CD8-positive, alpha-beta memory T cell (primary cell): ENCODE measurements around the gene RARB. TPM values are rescaled to one million over a fixed set of nuclear protein-coding genes. Genes with fewer than 3 reads are reported as not detected.

Source experiments
- CTCF ChIA-PET: fragments of 350-600 bp; sonication (Branson Sonifier 250); formaldehyde crosslinking; loops from one replicate; lab custom pipeline; 2021; ENCODE audit warnings: antibody characterized with exemption; lab: Charles Lee
- POLR2A ChIA-PET: fragments of 350-600 bp; sonication (Branson Sonifier 250); formaldehyde crosslinking; loops from one replicate; lab custom pipeline; 2021; ENCODE audit warnings: antibody characterized with exemption; lab: Charles Lee
- DNase-seq, 5 donors: peaks; one replicate each; pipeline versions ENCODE4 v3.0.0 to v3.0.0-alpha.2; 2020 to 2022; ENCODE audit warnings: mixed read lengths in 1 of 5
- H3K27ac ChIP-seq: one replicate; pipeline ENCODE4 v1.7.0; 2013; ENCODE audit warnings: low read depth, mild to moderate bottlenecking, low read length, moderate library complexity
- H3K27me3 ChIP-seq: 2 replicates; pipeline ENCODE4 v1.7.0; 2013; ENCODE audit warnings: low read length, mild to moderate bottlenecking; ENCODE audit not compliant: insufficient read depth, poor library complexity, severe bottlenecking
- H3K36me3 ChIP-seq: 2 replicates; pipeline ENCODE4 v1.7.0; 2013; ENCODE audit warnings: mild to moderate bottlenecking, low read length, moderate library complexity; ENCODE audit not compliant: insufficient read depth
- H3K4me1 ChIP-seq: 2 replicates; pipeline ENCODE4 v1.7.0; 2013; ENCODE audit warnings: mild to moderate bottlenecking, low read length, moderate library complexity; ENCODE audit not compliant: insufficient read depth
- H3K4me3 ChIP-seq: 2 replicates; pipeline ENCODE4 v1.7.0; 2013; ENCODE audit warnings: mild to moderate bottlenecking, low read length
- H3K9me3 ChIP-seq: 2 replicates; pipeline ENCODE4 v1.7.0; 2013; ENCODE audit warnings: mild to moderate bottlenecking, low read length
- H3K27ac Mint-ChIP-seq, 8 donors: one replicate each; pipeline ENCODE4 v1.8.0; 2020 to 2021; ENCODE audit warnings: mixed read lengths in 8 of 8, mild to moderate bottlenecking in 6 of 8, inconsistent platforms in 3 of 8, moderate library complexity in 3 of 8
- H3K27me3 Mint-ChIP-seq, 2 donors: one replicate each; pipeline ENCODE4 v1.8.0; 2020 to 2021; ENCODE audit warnings: mixed read lengths in 2 of 2, mild to moderate bottlenecking in 1 of 2, moderate library complexity in 1 of 2
- H3K36me3 Mint-ChIP-seq, 3 donors: one replicate each; pipeline ENCODE4 v1.8.0; 2020 to 2021; ENCODE audit warnings: mixed read lengths in 3 of 3, inconsistent platforms in 1 of 3, mild to moderate bottlenecking in 1 of 3
- H3K4me1 Mint-ChIP-seq, 3 donors: one replicate each; pipeline ENCODE4 v1.8.0; 2020 to 2021; ENCODE audit warnings: mixed read lengths in 3 of 3, inconsistent platforms in 1 of 3, mild to moderate bottlenecking in 1 of 3
- H3K4me3 Mint-ChIP-seq, 7 donors: one replicate each; pipeline ENCODE4 v1.8.0; 2020 to 2021; ENCODE audit warnings: mixed read lengths in 7 of 7, mild to moderate bottlenecking in 6 of 7, moderate library complexity in 4 of 7, inconsistent platforms in 2 of 7
- H3K9me3 Mint-ChIP-seq, 5 donors: one replicate each; pipeline ENCODE4 v1.8.0; 2020 to 2022; ENCODE audit warnings: mixed read lengths in 5 of 5, mild to moderate bottlenecking in 3 of 5, moderate library complexity in 2 of 5, inconsistent platforms in 1 of 5
- polyA plus RNA-seq: library from polyadenylated mRNA; unstranded; fragments of 300-500 nt; fragmentation: Illumina TruSeq; gene quantifications from one replicate; pipeline ENCODE4 v1.2.3, GENCODE V29; 2021
- total RNA-seq, 2 experiments: library from RNA; stranded (reverse); gene quantifications; one replicate each; pipeline ENCODE4 v1.2.3, GENCODE V29; 2021

The RARB gene
- total and polyA plus RNA-seq, 3 experiments from 2014 or later, result not detected

DNA sequence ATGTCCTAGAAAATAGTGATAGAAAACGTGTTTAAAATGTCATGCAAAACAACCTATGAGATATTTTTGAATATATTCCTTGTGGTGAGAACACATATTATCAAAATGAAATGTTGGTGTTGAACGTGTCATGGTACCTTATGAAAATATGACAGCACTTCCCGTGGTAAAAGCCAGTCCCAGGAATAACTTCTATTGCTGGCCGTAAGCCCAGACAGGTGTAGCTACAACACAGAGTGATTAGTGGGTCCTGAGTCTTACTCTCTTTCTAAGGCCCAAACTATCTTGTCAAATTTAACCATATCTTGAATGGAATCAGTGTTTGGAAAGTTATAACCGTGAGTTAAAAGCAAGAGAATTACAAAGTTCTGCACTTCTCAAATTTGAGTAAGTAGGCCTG lies 24.1 kb downstream of the RARB start:
- POLR2A ChIA-PET, result no interaction called here
- H3K27ac ChIP-seq, result no peak overlapping the region
- Mint-ChIP-seq H3K4me1 (no peaks in the 10 kb centered on the region), H3K27ac (no peak overlapping the region), H3K9me3 (peaks cover 0 to 3% (median 0%) of the 10 kb centered on the region in 5 donors), H3K27me3 (peaks cover 0 to 5% of the 10 kb centered on the region in 2 donors), H3K4me3 (no peak overlapping the region), H3K36me3 (no peaks in the 10 kb centered on the region)
- no peaks in the 10 kb centered on the region for H3K4me1 ChIP-seq
- no peaks in the 10 kb centered on the region for H3K9me3 ChIP-seq
- no peaks in the 10 kb centered on the region for H3K36me3 ChIP-seq
- no peak for DNase-seq
- no peak overlapping the region for H3K4me3 ChIP-seq
- CTCF ChIA-PET, result interaction anchor here (0.8 kb wide), 1 partner anchor 11 kb away, joined by 3 read pairs; no protein-coding TSS in a partner anchor
- H3K27me3 ChIP-seq, result no peaks in the 10 kb centered on the region

- peaks cover 0 to 5% of the 10 kb centered on the region in 2 donors for H3K27me3 Mint-ChIP-seq
- H3K9me3 Mint-ChIP-seq, result peaks cover 0 to 3% (median 0%) of the 10 kb centered on the region in 5 donors
- ChIA-PET CTCF (no interaction called here), POLR2A (no interaction called here)
- no peak overlapping the region for H3K4me3 Mint-ChIP-seq
- Histone ChIP-seq H3K9me3 (no peaks in the 10 kb centered on the region), H3K27ac (no peak overlapping the region), H3K27me3 (no peaks in the 10 kb centered on the region), H3K4me3 (no peak overlapping the region), H3K4me1 (no peaks in the 10 kb centered on the region), H3K36me3 (no peaks in the 10 kb centered on the region)
- no peaks in the 10 kb centered on the region for H3K4me1 Mint-ChIP-seq
- no peaks in the 10 kb centered on the region for H3K36me3 Mint-ChIP-seq
- no peak overlapping the region for H3K27ac Mint-ChIP-seq
- no peak for DNase-seq
Measured at GRCh38 chr3:25452740-25453139, 24.7 kb downstream of the RARB start.

- Histone ChIP-seq H3K36me3 (no peaks in the 10 kb centered on the region), H3K4me3 (no peak overlapping the region), H3K4me1 (no peaks in the 10 kb centered on the region), H3K27ac (no peak overlapping the region), H3K27me3 (no peaks in the 10 kb centered on the region), H3K9me3 (no peaks in the 10 kb centered on the region)
- H3K36me3 Mint-ChIP-seq, result no peaks in the 10 kb centered on the region
- no peak for DNase-seq
- H3K27ac Mint-ChIP-seq, result no peak overlapping the region
- H3K4me3 Mint-ChIP-seq, result no peak overlapping the region
- H3K4me1 Mint-ChIP-seq, result no peaks in the 10 kb centered on the region
- peaks cover 0 to 3% of the 10 kb centered on the region in 2 donors for H3K27me3 Mint-ChIP-seq
- CTCF ChIA-PET, result no interaction called here
- peaks cover 0 to 3% (median 0%) of the 10 kb centered on the region in 5 donors for H3K9me3 Mint-ChIP-seq
- POLR2A ChIA-PET, result no interaction called here
Measured at GRCh38 chr3:25453619-25454004, 25.5 kb downstream of the RARB start.

- Histone ChIP-seq H3K36me3 (no peaks in the 10 kb centered on the region), H3K27me3 (no peaks in the 10 kb centered on the region), H3K9me3 (no peaks in the 10 kb centered on the region), H3K4me3 (no peak overlapping the region), H3K4me1 (no peaks in the 10 kb centered on the region), H3K27ac (no peak overlapping the region)
- peaks cover 0 to 3% of the 10 kb centered on the region in 2 donors for H3K27me3 Mint-ChIP-seq
- no peak for DNase-seq
- H3K27ac Mint-ChIP-seq, result no peak overlapping the region
- CTCF ChIA-PET, result interaction anchor here (1.3 kb wide), 1 partner anchor 11 kb away, joined by 4 read pairs; no protein-coding TSS in a partner anchor
- no peaks in the 10 kb centered on the region for H3K4me1 Mint-ChIP-seq
- H3K9me3 Mint-ChIP-seq, result peaks cover 0 to 3% (median 0%) of the 10 kb centered on the region in 5 donors
- no peak overlapping the region for H3K4me3 Mint-ChIP-seq
- H3K36me3 Mint-ChIP-seq, result no peaks in the 10 kb centered on the region
- POLR2A ChIA-PET, result no interaction called here
Measured at GRCh38 chr3:25454005-25454927, 26.2 kb downstream of the RARB start.

DNA sequence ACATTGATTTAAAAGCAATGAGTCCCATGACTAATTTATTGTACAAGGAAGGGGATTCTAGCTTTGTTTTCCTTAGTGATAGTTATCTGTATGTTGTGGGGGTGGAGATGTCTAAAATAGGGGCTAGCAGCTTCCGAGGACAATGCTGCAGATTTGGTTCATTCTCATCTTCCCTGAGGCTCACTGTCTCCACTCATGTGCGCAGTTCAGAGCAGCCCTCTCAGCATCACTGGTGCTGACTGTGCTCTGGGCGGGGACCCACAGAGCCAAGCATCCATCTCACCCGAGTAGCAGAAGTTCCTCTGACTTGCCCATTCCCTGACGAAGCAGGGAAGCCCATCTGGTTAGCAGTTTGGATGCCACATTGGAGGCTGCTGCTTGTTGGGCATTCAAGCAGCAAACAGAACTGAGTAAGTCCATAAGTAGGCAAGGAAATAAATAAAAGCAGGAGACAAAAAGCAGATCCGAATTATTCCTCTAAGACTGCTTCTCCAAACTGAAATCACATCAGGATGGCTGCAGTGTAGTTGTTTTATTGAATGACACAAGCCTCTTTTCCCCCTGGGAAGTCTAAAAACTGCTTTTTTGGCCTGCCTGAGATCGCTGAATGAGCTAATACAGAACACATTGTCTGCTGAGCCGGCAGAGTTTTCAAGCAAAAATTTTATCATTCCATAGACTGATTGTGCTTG lies 27.5 kb downstream of the RARB start:
- Histone ChIP-seq H3K4me1 (no peaks in the 10 kb centered on the region), H3K27ac (no peak overlapping the region), H3K36me3 (no peaks in the 10 kb centered on the region), H3K4me3 (no peak overlapping the region), H3K27me3 (no peaks in the 10 kb centered on the region), H3K9me3 (no peaks in the 10 kb centered on the region)
- H3K4me3 Mint-ChIP-seq, result no peak overlapping the region
- no peaks in the 10 kb centered on the region for H3K4me1 Mint-ChIP-seq
- H3K36me3 Mint-ChIP-seq, result no peaks in the 10 kb centered on the region
- no peak for DNase-seq
- ChIA-PET CTCF (interaction anchor here (1.3 kb wide), 1 partner anchor 10 kb away, joined by 4 read pairs; no protein-coding TSS in a partner anchor), POLR2A (no interaction called here)
- peaks cover 0 to 3% (median 0%) of the 10 kb centered on the region in 5 donors for H3K9me3 Mint-ChIP-seq
- no peak overlapping the region for H3K27ac Mint-ChIP-seq
- no peaks in the 10 kb centered on the region for H3K27me3 Mint-ChIP-seq

- H3K36me3 Mint-ChIP-seq, result no peaks in the 10 kb centered on the region
Measured at GRCh38 chr3:25456723-25457670, 28.9 kb downstream of the RARB start.

DNA sequence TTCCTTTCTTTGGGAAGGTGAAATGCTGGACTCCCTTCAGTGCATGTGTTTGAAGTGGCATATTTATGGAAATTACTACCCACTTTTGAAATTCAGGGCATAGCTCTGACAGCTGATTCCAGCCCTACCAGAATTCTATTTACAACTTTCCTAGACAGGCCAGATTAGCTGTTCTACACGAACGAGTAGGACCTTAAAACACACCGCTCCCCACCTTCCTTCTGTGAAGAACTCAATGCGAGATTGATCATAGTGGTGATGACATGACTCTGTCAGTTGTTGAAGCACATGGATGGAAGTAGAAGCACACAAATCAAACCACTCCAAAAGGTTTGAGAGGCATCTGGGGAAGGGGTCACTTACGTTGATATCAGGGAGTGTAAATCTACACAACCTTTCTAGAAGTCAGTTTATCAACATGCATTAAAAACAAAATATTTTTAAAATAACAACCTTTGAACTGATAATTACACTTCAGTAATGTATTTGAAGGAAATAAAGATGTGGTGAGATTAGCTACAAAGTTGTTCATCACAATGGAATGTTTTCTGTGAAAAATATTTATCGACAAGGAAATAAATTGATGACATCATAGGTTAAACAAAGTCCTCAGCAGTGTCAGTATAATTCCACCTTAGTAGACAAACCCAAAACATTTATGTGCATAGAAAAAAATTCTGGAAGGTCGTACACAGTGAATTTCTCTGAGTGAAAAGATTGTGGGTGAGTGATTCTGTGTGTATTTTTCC lies 29.8 kb downstream of the RARB start:
- Histone ChIP-seq H3K4me3 (no peak overlapping the region), H3K27ac (no peak overlapping the region), H3K4me1 (no peaks in the 10 kb centered on the region), H3K9me3 (no peaks in the 10 kb centered on the region), H3K27me3 (no peaks in the 10 kb centered on the region), H3K36me3 (no peaks in the 10 kb centered on the region)
- no peaks in the 10 kb centered on the region for H3K4me1 Mint-ChIP-seq
- H3K36me3 Mint-ChIP-seq, result no peaks in the 10 kb centered on the region
- ChIA-PET CTCF (no interaction called here), POLR2A (no interaction called here)
- no peaks in the 10 kb centered on the region for H3K27me3 Mint-ChIP-seq
- H3K27ac Mint-ChIP-seq, result no peak overlapping the region
- no peak overlapping the region for H3K4me3 Mint-ChIP-seq
- no peak for DNase-seq
- H3K9me3 Mint-ChIP-seq, result no peaks in the 10 kb centered on the region

More at GRCh38 chr3:25456723-25457670, 28.9 kb downstream of the RARB start:
- no peak overlapping the region for H3K4me3 ChIP-seq
- ChIA-PET POLR2A (no interaction called here), CTCF (no interaction called here)
- H3K27ac ChIP-seq, result no peak overlapping the region
- Mint-ChIP-seq H3K27me3 (no peaks in the 10 kb centered on the region), H3K4me3 (no peak overlapping the region), H3K9me3 (no peaks in the 10 kb centered on the region), H3K27ac (no peak overlapping the region), H3K4me1 (no peaks in the 10 kb centered on the region)
- H3K27me3 ChIP-seq, result no peaks in the 10 kb centered on the region
- DNase-seq, result no peak
- no peaks in the 10 kb centered on the region for H3K36me3 ChIP-seq
- no peaks in the 10 kb centered on the region for H3K9me3 ChIP-seq
- H3K4me1 ChIP-seq, result no peaks in the 10 kb centered on the region
